Measurements from ENCODE around the gene TNP2.
A peak's percentile ranks its signal among the peaks of the same experiment; 100 is the strongest.
"Not testable (repeated sequence)": the region's sequence is repeated elsewhere in the genome, so short reads cannot be mapped to it uniquely, and the experiment has no call there.

The TNP2 gene

DNA sequence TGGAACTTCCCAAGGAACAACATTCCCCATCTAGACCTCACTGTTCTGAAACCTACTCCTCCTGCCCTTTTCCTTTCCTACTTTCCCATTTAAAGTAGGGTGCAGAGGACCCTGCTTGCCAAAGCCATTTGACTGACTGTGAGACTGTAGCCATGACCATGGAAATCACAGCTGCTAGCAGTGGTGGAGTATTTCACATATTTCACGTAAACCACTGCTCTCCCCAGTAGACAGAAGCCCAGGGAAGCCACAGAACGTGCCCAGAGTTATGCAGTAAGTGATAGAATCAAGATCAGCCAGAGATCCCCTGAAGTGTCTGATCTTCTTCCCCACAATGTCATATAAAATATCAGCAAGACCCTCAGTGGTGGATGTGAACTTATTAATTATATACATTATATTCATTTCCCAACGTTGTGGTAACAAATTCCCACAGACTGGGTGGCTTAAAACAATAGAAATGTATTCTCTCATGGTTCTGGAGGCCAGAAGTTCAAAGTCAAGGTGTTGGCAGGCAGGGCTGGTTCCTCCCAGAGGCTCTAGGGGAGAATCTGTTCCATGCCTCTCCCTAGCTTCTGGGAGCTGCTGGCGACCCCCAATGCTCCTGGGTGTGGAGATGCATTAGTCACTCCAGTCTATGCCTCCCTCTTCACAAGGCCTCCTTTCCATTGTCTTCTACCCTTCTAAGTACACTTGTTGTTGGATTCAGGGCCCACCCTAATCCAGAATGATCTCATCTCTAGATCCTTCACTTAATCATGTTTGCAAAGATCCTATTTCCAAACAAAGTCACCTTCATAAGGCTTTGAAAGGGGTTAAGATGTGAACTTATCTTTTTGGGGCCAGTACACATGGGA is 32.7 kb upstream of the TNP2 start:
- no peak for DNase-seq (ENCODE audit: extremely low read depth in 1 of 2, low read depth in 1 of 2)

GRCh38 chr16:11300560-11300892 is 31.4 kb upstream of the TNP2 start:
- DNase-seq (ENCODE audit: extremely low read depth in 1 of 2, low read depth in 1 of 2) = no peak

DNA sequence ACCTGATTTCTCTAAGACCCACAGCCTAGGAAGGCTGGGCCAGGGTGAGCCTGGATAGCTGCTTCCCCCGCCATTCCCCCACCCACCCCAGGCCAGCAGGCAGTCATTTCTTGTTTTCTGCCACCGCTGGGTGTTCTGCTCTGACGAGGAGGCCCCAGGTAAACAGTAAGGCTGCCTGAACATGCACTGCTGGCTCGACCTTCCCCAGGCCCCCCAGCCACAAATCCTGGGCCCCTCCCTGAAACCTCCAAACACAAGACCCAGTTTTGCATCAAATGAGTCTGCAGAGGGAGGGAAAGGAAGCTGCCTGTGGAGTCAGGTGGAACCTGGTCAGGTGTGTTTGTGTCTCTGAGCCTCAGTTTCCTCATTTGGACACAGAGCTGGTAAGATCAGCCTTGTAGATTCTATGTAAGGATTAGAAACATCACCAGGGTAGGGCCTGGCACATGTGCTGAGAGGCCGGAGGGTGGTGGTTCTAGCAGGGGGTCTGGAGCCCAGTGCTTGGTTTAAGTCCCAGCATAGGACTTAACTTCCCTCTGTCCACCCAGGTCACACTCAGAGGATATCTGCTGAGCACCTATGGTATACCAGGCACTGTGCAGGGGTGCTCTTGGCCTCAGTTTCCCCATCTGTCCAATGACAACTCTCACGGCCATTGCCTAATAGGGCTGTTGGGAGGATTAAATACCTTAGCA is 30.9 kb upstream of the TNP2 start:
- no peak for DNase-seq (ENCODE audit: extremely low read depth in 1 of 2, low read depth in 1 of 2)

DNA sequence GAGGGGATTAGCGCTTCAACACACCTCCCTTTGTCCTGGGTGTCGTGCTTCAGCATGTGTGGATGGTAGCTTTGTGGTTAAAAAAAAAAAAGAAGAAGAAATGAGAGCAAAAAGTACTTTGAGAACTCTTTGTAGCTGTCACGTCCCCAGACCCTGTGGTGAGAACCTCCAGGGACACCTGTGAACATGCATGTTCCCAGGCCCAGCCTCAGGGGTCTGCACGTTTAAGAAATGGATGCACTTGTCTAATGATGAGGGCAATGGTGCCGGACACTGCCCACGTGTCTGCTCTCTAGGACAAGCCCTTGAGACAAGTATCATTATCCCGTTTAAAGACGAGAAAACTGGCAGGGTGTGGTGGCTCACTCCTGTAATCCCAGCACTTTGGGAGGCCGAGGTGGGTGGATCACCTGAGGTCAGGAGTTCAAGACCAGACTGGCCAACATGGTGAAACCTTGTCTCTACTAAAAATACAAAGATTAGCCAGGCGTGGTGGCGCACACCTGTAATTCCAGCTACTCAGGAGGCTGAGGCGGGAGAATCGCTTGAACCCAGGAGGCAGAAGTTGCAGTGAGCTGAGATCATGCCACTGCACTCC is 29.9 kb upstream of the TNP2 start:
- not testable (repeated sequence) for DNase-seq (ENCODE audit: extremely low read depth in 1 of 2, low read depth in 1 of 2)

DNA sequence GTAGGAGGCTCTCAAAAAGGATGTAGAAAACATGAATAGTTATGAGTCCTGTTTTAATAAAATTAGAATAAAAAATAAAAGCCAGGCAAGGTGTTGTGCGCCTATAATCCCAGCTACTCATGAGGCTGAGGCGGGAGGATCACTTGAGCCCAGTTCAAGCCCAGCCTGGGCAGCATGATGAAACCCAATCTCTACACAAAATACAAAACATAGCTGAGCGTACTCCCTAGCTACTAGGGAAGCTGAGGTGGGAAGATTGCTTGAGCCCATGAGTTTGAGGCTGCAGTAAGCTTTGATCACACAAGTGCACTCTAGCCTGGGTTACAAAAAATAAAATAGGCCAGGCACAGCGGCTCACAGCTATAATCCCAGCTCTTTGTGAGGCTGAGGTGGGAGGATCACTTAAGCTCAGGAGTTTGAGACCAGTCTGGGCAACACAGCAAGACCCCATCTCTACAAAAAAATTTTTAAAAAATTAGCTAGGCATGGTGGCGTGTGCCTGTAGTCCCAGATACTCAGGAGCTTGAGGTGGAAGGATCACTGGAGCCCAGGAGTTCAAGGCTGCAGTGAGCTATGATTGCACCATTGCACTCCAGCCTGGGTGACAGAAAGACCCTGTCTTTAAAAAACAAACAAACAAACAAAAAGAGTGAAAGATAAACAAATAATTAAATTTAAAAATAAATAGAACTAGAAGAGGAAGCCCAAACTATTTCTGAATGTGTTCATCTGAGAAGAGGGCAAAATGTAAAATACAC is 29.2 kb upstream of the TNP2 start:
- DNase-seq (ENCODE audit: extremely low read depth in 1 of 2, low read depth in 1 of 2) = no peak

DNA sequence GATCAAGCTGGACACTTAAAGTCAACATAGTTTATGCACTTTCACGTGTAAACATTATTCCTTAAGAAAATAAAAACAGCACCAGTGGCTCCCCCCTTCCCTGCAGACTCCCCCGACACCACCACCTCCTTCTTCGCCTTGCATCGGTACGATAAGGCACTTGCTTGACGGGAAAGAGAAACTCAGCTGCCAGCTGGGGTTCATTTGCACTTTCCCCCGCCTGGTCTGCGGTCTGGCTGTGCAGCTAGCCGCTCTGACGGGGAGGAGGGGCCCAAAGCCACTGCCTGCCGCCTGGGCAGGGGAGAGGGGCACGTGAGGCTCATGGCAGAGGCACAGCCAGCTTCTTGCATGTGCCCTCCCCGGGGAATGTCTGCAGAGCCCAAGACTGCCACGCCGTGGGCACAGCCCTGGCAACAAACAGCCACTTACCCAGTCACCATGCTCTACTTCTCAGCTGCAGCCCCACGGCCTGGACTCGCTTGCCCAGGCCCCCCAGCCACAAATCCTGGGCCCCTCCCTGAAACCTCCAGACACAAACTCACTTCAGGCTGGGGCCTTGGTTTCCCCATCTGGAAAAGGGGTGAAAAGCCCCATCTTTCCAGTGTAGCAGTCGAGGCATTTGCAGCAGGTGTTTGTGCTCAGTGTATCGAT is 28.5 kb upstream of the TNP2 start:
- peak; percentile 31 to 51 for DNase-seq (ENCODE audit: extremely low read depth in 1 of 2, low read depth in 1 of 2)

GRCh38 chr16:11296706-11297491 is 27.8 kb upstream of the TNP2 start:
- DNase-seq (ENCODE audit: extremely low read depth in 1 of 2, low read depth in 1 of 2) = no peak

DNA sequence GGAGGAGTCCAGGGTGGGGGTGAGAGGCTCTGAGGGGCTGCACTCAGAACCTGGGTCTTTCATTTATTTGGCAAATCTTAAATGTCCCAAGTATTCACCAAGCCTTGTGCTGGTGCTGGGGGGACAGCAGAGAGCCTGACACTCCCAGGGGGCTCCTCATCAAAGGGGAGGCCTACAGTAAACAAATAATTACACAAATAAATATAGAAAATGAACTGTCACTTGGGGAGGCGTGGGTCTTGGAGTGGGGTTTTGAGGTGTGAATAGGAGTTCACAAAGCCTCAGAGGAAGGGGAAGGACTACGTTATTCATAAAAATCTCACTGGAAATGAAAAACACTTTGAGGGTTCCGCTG is 27.2 kb upstream of the TNP2 start:
- no peak for DNase-seq (ENCODE audit: extremely low read depth in 1 of 2, low read depth in 1 of 2)

- no peak for DNase-seq (ENCODE audit: extremely low read depth in 1 of 2, low read depth in 1 of 2)
Observed at GRCh38 chr16:11295672-11296071, 26.5 kb upstream of the TNP2 start.

GRCh38 chr16:11292076-11292748 is 23.1 kb upstream of the TNP2 start:
- no peak for DNase-seq (ENCODE audit: extremely low read depth in 1 of 2, low read depth in 1 of 2)

DNA sequence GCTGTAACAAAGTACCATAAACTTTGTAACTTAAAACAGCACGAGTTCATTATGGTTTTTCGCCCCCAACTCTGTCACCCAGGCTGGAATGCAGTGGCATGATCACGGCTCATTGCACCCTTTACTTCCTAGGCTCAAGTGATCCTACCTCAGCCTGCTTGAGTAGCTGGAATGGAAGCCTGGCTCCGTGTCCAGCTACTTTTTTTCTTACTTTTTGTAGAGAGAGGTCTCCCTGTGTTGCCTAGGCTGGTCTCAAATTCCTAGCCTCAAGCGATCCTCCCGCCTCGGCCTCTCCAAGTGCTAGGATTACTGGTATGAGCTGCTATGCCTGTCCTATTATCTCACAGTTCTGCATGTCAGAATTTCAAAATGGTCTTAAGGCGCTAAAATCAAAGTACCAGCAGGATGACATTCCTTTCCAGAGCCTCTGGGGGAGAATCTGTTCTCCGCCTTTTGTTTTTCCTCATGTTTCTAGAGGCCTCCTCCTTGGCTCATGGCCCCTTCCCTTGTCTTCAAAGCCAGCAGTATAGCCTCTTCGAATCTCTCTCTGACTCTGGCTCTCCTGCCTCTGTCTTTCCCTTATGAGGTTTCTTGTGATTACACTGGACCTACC is 22.1 kb upstream of the TNP2 start:
- no peak for DNase-seq (ENCODE audit: extremely low read depth in 1 of 2, low read depth in 1 of 2)

- no peak for DNase-seq (ENCODE audit: extremely low read depth in 1 of 2, low read depth in 1 of 2)
Observed at GRCh38 chr16:11290102-11290893, 21.2 kb upstream of the TNP2 start.

- DNase-seq (ENCODE audit: extremely low read depth in 1 of 2, low read depth in 1 of 2) = not testable (repeated sequence)
Observed at GRCh38 chr16:11289696-11290095, 20.6 kb upstream of the TNP2 start.

DNA sequence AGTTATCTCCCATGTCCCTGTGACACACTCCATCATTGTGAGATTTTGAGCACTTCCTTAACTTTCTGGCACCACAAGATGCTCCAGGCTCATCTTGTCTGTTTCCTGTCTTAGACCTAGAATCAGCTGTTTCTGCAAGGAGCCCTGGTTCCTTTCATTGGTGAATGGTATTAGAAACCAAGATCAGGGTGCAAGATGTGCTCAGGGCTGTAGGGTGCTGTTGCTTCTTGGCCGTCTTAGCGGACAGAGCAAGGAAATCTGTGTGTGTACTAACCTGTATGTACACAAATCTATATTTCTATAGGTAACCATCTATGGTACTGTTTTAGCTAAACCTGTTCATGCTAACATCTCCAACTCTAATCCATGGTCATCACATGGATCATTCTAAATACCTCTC is 20.1 kb upstream of the TNP2 start:
- DNase-seq (ENCODE audit: extremely low read depth in 1 of 2, low read depth in 1 of 2) = no peak

GRCh38 chr16:11285842-11286241 is 16.7 kb upstream of the TNP2 start:
- DNase-seq (ENCODE audit: extremely low read depth in 1 of 2, low read depth in 1 of 2) = no peak

DNA sequence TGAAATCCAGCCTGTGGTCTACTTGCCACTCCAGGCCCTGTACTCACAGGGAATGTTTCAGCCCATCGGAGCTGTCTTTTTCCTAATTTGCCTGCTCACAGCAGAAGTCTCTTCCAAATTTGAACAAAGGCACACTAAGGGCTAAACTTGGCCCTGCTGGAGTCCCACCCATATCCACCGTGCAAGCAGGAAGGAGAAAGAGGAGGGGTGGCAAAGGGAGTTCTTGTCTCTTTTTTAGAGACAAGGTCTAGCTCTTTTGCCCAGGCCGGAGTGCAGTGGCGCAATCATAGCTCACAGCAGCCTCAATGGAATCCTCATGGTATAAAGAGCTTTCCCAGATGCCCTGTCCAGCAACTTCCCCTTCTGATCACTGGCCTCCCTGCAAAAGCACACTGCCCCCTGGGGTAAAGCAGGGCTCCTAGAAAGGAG is 14.7 kb upstream of the TNP2 start:
- no peak for DNase-seq (ENCODE audit: extremely low read depth in 1 of 2, low read depth in 1 of 2)

GRCh38 chr16:11280616-11281522 is 11.7 kb upstream of the TNP2 start, which contains the start of gene PRM1:
Gene PRM1 (minus strand): TSS chr16:11281330. CDS start chr16:11281238, 92 bp downstream.
- DNase-seq (ENCODE audit: extremely low read depth in 1 of 2, low read depth in 1 of 2) = no peak
